T-cell (primary cell): ENCODE results near the gene RNF214. TPM values are rescaled to one million over a fixed set of nuclear protein-coding genes. Genes with fewer than 3 reads are reported as not detected.
"Not testable (repeated sequence)": the region's sequence is repeated elsewhere in the genome, so short reads cannot be mapped to it uniquely, and the experiment has no call there.

Experiments used
- ATAC-seq, 4 experiments: fragments of 200-7000 bp in 3 of 4; fragments of 150-1000 bp in 1 of 4; cut with Tn5 transposase; replicated peaks in 1 of 4; 1 replicate in 3 of 4; 2 replicates in 1 of 4; pipeline ENCODE4 v1.10.0; 2021; ENCODE audit warnings: moderate library complexity in 3 of 4, mild to moderate bottlenecking in 2 of 4, moderate number of reproducible peaks in 1 of 4
- CTCF ChIA-PET, 2 donors: fragments of 300-600 bp; sonication (Branson Sonifier 250); formaldehyde crosslinking; loops; one replicate each; lab custom pipeline; 2022; ENCODE audit warnings: antibody characterized with exemption in 2 of 2; lab: Charles Lee
- POLR2A ChIA-PET, 2 donors: fragments of 300-600 bp; sonication (Branson Sonifier 250); formaldehyde crosslinking; loops; one replicate each; lab custom pipeline; 2022; ENCODE audit warnings: antibody characterized with exemption in 2 of 2; lab: Charles Lee
- DNase-seq, 35 experiments: peaks; one replicate each; pipeline versions ENCODE4 v3.0.0 to v3.0.0-alpha.2; 2013 to 2023
- H3K27ac ChIP-seq: one replicate; pipeline ENCODE4 v1.5.1; 2013; ENCODE audit warnings: low read length
- H3K27me3 ChIP-seq, 2 experiments: replicated peaks in 1 of 2; 1 replicate in 1 of 2; 2 replicates in 1 of 2; pipeline versions ENCODE4 v1.6.1 to v1.7.0; 2013; ENCODE audit warnings: low read length in 1 of 2, mixed read lengths in 1 of 2; ENCODE audit not compliant: control insufficient read depth in 2 of 2, insufficient read depth in 2 of 2; ENCODE audit errors: extremely low read depth in 1 of 2
- H3K36me3 ChIP-seq, 2 donors: 1 replicate in 1 of 2; 2 replicates in 1 of 2; pipeline versions ENCODE4 v1.6.1 to v1.7.0; 2013; ENCODE audit warnings: low read length in 1 of 2; ENCODE audit not compliant: control insufficient read depth in 2 of 2, insufficient read depth in 1 of 2; ENCODE audit errors: extremely low read depth in 1 of 2
- H3K4me1 ChIP-seq, 2 experiments: 1 replicate in 1 of 2; 2 replicates in 1 of 2; pipeline versions ENCODE4 v1.6.1 to v1.7.0; 2013; ENCODE audit warnings: low read length in 2 of 2, mixed read lengths in 1 of 2; ENCODE audit not compliant: insufficient read depth in 2 of 2, control insufficient read depth in 1 of 2; ENCODE audit errors: extremely low read depth in 1 of 2
- H3K4me3 ChIP-seq, 2 donors: 1 replicate in 1 of 2; 2 replicates in 1 of 2; pipeline versions ENCODE4 v1.5.1 to v1.7.0; 2013; ENCODE audit warnings: mild to moderate bottlenecking in 2 of 2, low read length in 1 of 2, moderate library complexity in 1 of 2; ENCODE audit not compliant: control insufficient read depth in 1 of 2; ENCODE audit errors: extremely low read depth in 1 of 2
- H3K9me3 ChIP-seq: 2 replicates; pipeline ENCODE4 v1.7.0; 2013
- H3K27ac Mint-ChIP-seq, 2 donors: one replicate each; pipeline ENCODE4 v1.8.0; 2020 to 2021; ENCODE audit warnings: mild to moderate bottlenecking in 2 of 2, mixed read lengths in 2 of 2
- H3K27me3 Mint-ChIP-seq, 2 donors: one replicate each; pipeline ENCODE4 v1.8.0; 2021 to 2022; ENCODE audit warnings: mixed read lengths in 2 of 2
- H3K36me3 Mint-ChIP-seq: one replicate; pipeline ENCODE4 v1.8.0; 2021; ENCODE audit warnings: mixed read lengths
- H3K4me1 Mint-ChIP-seq, 3 donors: one replicate each; pipeline ENCODE4 v1.8.0; 2020 to 2022; ENCODE audit warnings: mixed read lengths in 3 of 3, mild to moderate bottlenecking in 1 of 3
- H3K4me3 Mint-ChIP-seq, 3 donors: one replicate each; pipeline ENCODE4 v1.8.0; 2020 to 2022; ENCODE audit warnings: mild to moderate bottlenecking in 3 of 3, mixed read lengths in 3 of 3, moderate library complexity in 3 of 3
- H3K9me3 Mint-ChIP-seq, 3 donors: one replicate each; pipeline ENCODE4 v1.8.0; 2020 to 2022; ENCODE audit warnings: mixed read lengths in 3 of 3
- WGBS: methylation state at CpG from one replicate; pipeline ENCODE4 v1.1.5; 2013; ENCODE audit warnings: missing lambda C conversion rate; ENCODE audit not compliant: insufficient coverage; 5-methylcytosine and 5-hydroxymethylcytosine counted together
- total RNA-seq, 35 experiments: library from RNA in 6 of 35; stranded (reverse) in 6 of 35; fragments of 120-200 nt in 1 of 35; gene quantifications; one replicate each; pipeline versions ENCODE4 v1.2.1 to v1.2.4 and lab custom pipeline; 2013 to 2026

RNF214 gene
- total RNA-seq, 5 donors from 2014 or later (not counting 1 experiment from before 2014, with no cell fraction given), result 21.6 to 31.7 (median 30.5) TPM

- ChIA-PET CTCF (no interaction called here), POLR2A (no interaction called here)
- Mint-ChIP-seq H3K4me1 (peaks cover 0 to 11% (median 0%) of the 10 kb centered on the region in 3 donors), H3K27ac (no peak overlapping the region), H3K4me3 (no peak overlapping the region), H3K27me3 (no peaks in the 10 kb centered on the region), H3K9me3 (no peaks in the 10 kb centered on the region), H3K36me3 (peaks cover 17% of the 10 kb centered on the region)
- Histone ChIP-seq H3K27me3 (no peaks in the 10 kb centered on the region), H3K36me3 (peaks cover 6 to 49% of the 10 kb centered on the region in 2 donors), H3K4me3 (no peak overlapping the region), H3K4me1 (no peaks in the 10 kb centered on the region), H3K9me3 (no peaks in the 10 kb centered on the region), H3K27ac (no peak overlapping the region)
- no peak for DNase-seq
- WGBS, result 100% methylated on average over 6 of the region's 11 CpGs
- no peak for ATAC-seq
Measured at GRCh38 chr11:117205211-117205818, 27.2 kb upstream of the RNF214 start.

- peaks cover 21% of the 10 kb centered on the region for H3K36me3 Mint-ChIP-seq
- peaks cover 0 to 11% (median 0%) of the 10 kb centered on the region in 3 donors for H3K4me1 Mint-ChIP-seq
- DNase-seq, H3K9me3 Mint-ChIP-seq, H3K4me1 ChIP-seq, H3K4me3 ChIP-seq, POLR2A ChIA-PET, H3K27ac ChIP-seq, ATAC-seq, H3K27me3 Mint-ChIP-seq, CTCF ChIA-PET, H3K27me3 ChIP-seq, H3K9me3 ChIP-seq, H3K4me3 Mint-ChIP-seq: not testable (repeated sequence)
- peaks cover 6 to 46% of the 10 kb centered on the region in 2 donors for H3K36me3 ChIP-seq
- 96% methylated on average over 4 of the region's 8 CpGs for WGBS
- H3K27ac Mint-ChIP-seq, result peak overlapping the region in 1 of 2 donors; percentile 23
Measured at GRCh38 chr11:117206111-117206510, 26.4 kb upstream of the RNF214 start.

- DNase-seq, H3K27ac Mint-ChIP-seq, H3K9me3 ChIP-seq, H3K4me1 ChIP-seq, H3K4me3 Mint-ChIP-seq, ATAC-seq, POLR2A ChIA-PET, H3K27me3 Mint-ChIP-seq, H3K4me3 ChIP-seq, H3K27me3 ChIP-seq, H3K9me3 Mint-ChIP-seq, CTCF ChIA-PET, H3K27ac ChIP-seq: not testable (repeated sequence)
- peaks cover 0 to 15% (median 0%) of the 10 kb centered on the region in 3 donors for H3K4me1 Mint-ChIP-seq
- H3K36me3 ChIP-seq, result peaks cover 6 to 53% of the 10 kb centered on the region in 2 donors
- whole genome bisulfite sequencing, result no CpG with 5 or more reads among the region's 11 CpGs
- peaks cover 26% of the 10 kb centered on the region for H3K36me3 Mint-ChIP-seq
Measured at GRCh38 chr11:117206859-117207258, 25.6 kb upstream of the RNF214 start.

GRCh38 chr11:117207481-117207880, 25.0 kb upstream of the RNF214 start:
- 79% methylated on average over 4 of the region's 5 CpGs for WGBS
- H3K4me1 ChIP-seq, H3K9me3 ChIP-seq, DNase-seq, ATAC-seq, H3K27ac ChIP-seq, H3K4me3 ChIP-seq, H3K9me3 Mint-ChIP-seq, H3K4me3 Mint-ChIP-seq, CTCF ChIA-PET, H3K27ac Mint-ChIP-seq, H3K27me3 Mint-ChIP-seq, H3K27me3 ChIP-seq, POLR2A ChIA-PET: not testable (repeated sequence)
- H3K36me3 Mint-ChIP-seq, result peaks cover 26% of the 10 kb centered on the region
- H3K36me3 ChIP-seq, result peaks cover 6 to 51% of the 10 kb centered on the region in 2 donors
- H3K4me1 Mint-ChIP-seq, result peaks cover 0 to 20% (median 0%) of the 10 kb centered on the region in 3 donors

GRCh38 chr11:117208710-117209109, 23.8 kb upstream of the RNF214 start:
- ATAC-seq, POLR2A ChIA-PET, H3K9me3 Mint-ChIP-seq, H3K4me3 Mint-ChIP-seq, H3K9me3 ChIP-seq, H3K27ac Mint-ChIP-seq, DNase-seq, H3K27me3 ChIP-seq, H3K27me3 Mint-ChIP-seq, H3K4me3 ChIP-seq, CTCF ChIA-PET, H3K4me1 ChIP-seq, H3K27ac ChIP-seq: not testable (repeated sequence)
- Mint-ChIP-seq H3K4me1 (peaks cover 0 to 28% (median 3%) of the 10 kb centered on the region in 3 donors), H3K36me3 (peaks cover 35% of the 10 kb centered on the region)
- WGBS, result no CpG with 5 or more reads among the region's 13 CpGs
- peaks cover 4 to 54% of the 10 kb centered on the region in 2 donors for H3K36me3 ChIP-seq

- H3K27me3 ChIP-seq, H3K4me1 ChIP-seq, H3K27ac Mint-ChIP-seq, POLR2A ChIA-PET, H3K9me3 ChIP-seq, ATAC-seq, H3K27me3 Mint-ChIP-seq, H3K9me3 Mint-ChIP-seq, H3K4me3 ChIP-seq, H3K27ac ChIP-seq, H3K4me3 Mint-ChIP-seq, DNase-seq: not testable (repeated sequence)
- peaks cover 7 to 51% of the 10 kb centered on the region in 2 donors for H3K36me3 ChIP-seq
- 92% methylated on average over 7 of the region's 8 CpGs for WGBS
- Mint-ChIP-seq H3K36me3 (peaks cover 39% of the 10 kb centered on the region), H3K4me1 (peaks cover under 1 to 28% (median 5%) of the 10 kb centered on the region in 3 donors)
- CTCF ChIA-PET, result interaction anchor here in 1 of 2 donors (1.0 to 2.7 kb wide), 2 partner anchors 16 to 31 kb away, joined by 3 to 5 read pairs; partner anchors contain the start of gene SIDT2
Measured at GRCh38 chr11:117209351-117210125, 22.9 kb upstream of the RNF214 start.
